Measurements from ENCODE around the gene IPCEF1. TPM values are rescaled to one million over a fixed set of nuclear protein-coding genes. Genes with fewer than 3 reads are reported as not detected.

The IPCEF1 gene
- total and polyA plus RNA-seq, 2 donors (not counting 1 experiment from before 2014, with no cell fraction given) = 0.03 to 0.33 TPM

GRCh38 chr6:154166140-154166539 lies 190.5 kb downstream of the IPCEF1 start:
- Histone ChIP-seq H2AFZ (ENCODE audit: low read length) (no peak overlapping the region), H3K4me1 (ENCODE audit: control insufficient read depth, extremely low read depth, insufficient read depth, low read length) (peaks cover 2% of the 10 kb centered on the region), H3K9ac (ENCODE audit: insufficient read depth, low read length) (no peak overlapping the region), H3K27me3 (ENCODE audit: control insufficient read depth, insufficient read depth, low read length) (no peaks in the 10 kb centered on the region), H3K36me3 (ENCODE audit: control insufficient read depth, insufficient read depth, low read length) (no peaks in the 10 kb centered on the region), H3K4me2 (ENCODE audit: extremely low read depth, insufficient read depth, low read length) (no peak overlapping the region), H3K27ac (ENCODE audit: insufficient read depth, low read length) (no peak overlapping the region), H3K9me3 (ENCODE audit: control insufficient read depth, insufficient read depth, low read depth, low read length) (no peaks in the 10 kb centered on the region), H3K4me3 (replicated peaks in 1 of 4; ENCODE audit: control extremely low read depth in 1 of 4, insufficient read depth in 1 of 4, low read depth in 3 of 4, low read length in 4 of 4) (no peak overlapping the region), H4K20me1 (ENCODE audit: control insufficient read depth, extremely low read depth, insufficient read depth, low read length) (no peaks in the 10 kb centered on the region), H3K79me2 (ENCODE audit: control insufficient read depth, insufficient read depth, low read length) (no peaks in the 10 kb centered on the region)
- no peak for TF ChIP-seq CTCF (conservative IDR thresholded peaks at IDR 0.05 in 1 of 2, IDR thresholded peaks at IDR 0.05 in 1 of 2; ENCODE audit: low read depth in 1 of 2, low read length in 2 of 2)
- TF ChIP-seq EZH2 (IDR thresholded peaks at IDR 0.05; ENCODE audit: low read length, missing control alignments) = no peak
- no peak for DNase-seq (ENCODE audit: low read depth in 2 of 2)

GRCh38 chr6:154165478-154165877 lies 191.1 kb downstream of the IPCEF1 start:
- Histone ChIP-seq H3K4me3 (replicated peaks in 1 of 4; ENCODE audit: control extremely low read depth in 1 of 4, insufficient read depth in 1 of 4, low read depth in 3 of 4, low read length in 4 of 4) (no peak overlapping the region), H3K79me2 (ENCODE audit: control insufficient read depth, insufficient read depth, low read length) (no peaks in the 10 kb centered on the region), H3K4me2 (ENCODE audit: extremely low read depth, insufficient read depth, low read length) (no peak overlapping the region), H3K9me3 (ENCODE audit: control insufficient read depth, insufficient read depth, low read depth, low read length) (no peaks in the 10 kb centered on the region), H3K4me1 (ENCODE audit: control insufficient read depth, extremely low read depth, insufficient read depth, low read length) (peaks cover 2% of the 10 kb centered on the region), H3K27me3 (ENCODE audit: control insufficient read depth, insufficient read depth, low read length) (no peaks in the 10 kb centered on the region), H3K36me3 (ENCODE audit: control insufficient read depth, insufficient read depth, low read length) (no peaks in the 10 kb centered on the region), H3K9ac (ENCODE audit: insufficient read depth, low read length) (no peak overlapping the region), H3K27ac (ENCODE audit: insufficient read depth, low read length) (no peak overlapping the region), H4K20me1 (ENCODE audit: control insufficient read depth, extremely low read depth, insufficient read depth, low read length) (no peaks in the 10 kb centered on the region), H2AFZ (ENCODE audit: low read length) (no peak overlapping the region)
- peak in 1 of 2 donors; percentile 21 for DNase-seq (ENCODE audit: low read depth in 2 of 2)
- TF ChIP-seq EZH2 (IDR thresholded peaks at IDR 0.05; ENCODE audit: low read length, missing control alignments) (no peak), CTCF (conservative IDR thresholded peaks at IDR 0.05 in 1 of 2, IDR thresholded peaks at IDR 0.05 in 1 of 2; ENCODE audit: low read depth in 1 of 2, low read length in 2 of 2) (no peak)

GRCh38 chr6:154164397-154164796 lies 192.2 kb downstream of the IPCEF1 start:
- H3K9me3 ChIP-seq (ENCODE audit: control insufficient read depth, insufficient read depth, low read depth, low read length) = no peaks in the 10 kb centered on the region
- peak overlapping the region; percentile 64 for H3K4me2 ChIP-seq (ENCODE audit: extremely low read depth, insufficient read depth, low read length)
- no peak overlapping the region for H2AFZ ChIP-seq (ENCODE audit: low read length)
- no peaks in the 10 kb centered on the region for H3K79me2 ChIP-seq (ENCODE audit: control insufficient read depth, insufficient read depth, low read length)
- H3K27me3 ChIP-seq (ENCODE audit: control insufficient read depth, insufficient read depth, low read length) = no peaks in the 10 kb centered on the region
- H3K36me3 ChIP-seq (ENCODE audit: control insufficient read depth, insufficient read depth, low read length) = no peaks in the 10 kb centered on the region
- no peak overlapping the region for H3K9ac ChIP-seq (ENCODE audit: insufficient read depth, low read length)
- H3K27ac ChIP-seq (ENCODE audit: insufficient read depth, low read length) = peak overlapping the region; percentile 14
- no peaks in the 10 kb centered on the region for H4K20me1 ChIP-seq (ENCODE audit: control insufficient read depth, extremely low read depth, insufficient read depth, low read length)
- TF ChIP-seq EZH2 (IDR thresholded peaks at IDR 0.05; ENCODE audit: low read length, missing control alignments) = no peak
- no peak for TF ChIP-seq CTCF (conservative IDR thresholded peaks at IDR 0.05 in 1 of 2, IDR thresholded peaks at IDR 0.05 in 1 of 2; ENCODE audit: low read depth in 1 of 2, low read length in 2 of 2)
- peak overlapping the region in 2 of 4 experiments; percentile 1 to 6 for H3K4me3 ChIP-seq (replicated peaks in 1 of 4; ENCODE audit: control extremely low read depth in 1 of 4, insufficient read depth in 1 of 4, low read depth in 3 of 4, low read length in 4 of 4)
- DNase-seq (ENCODE audit: low read depth in 2 of 2) = peak; percentile 88 to 98
- H3K4me1 ChIP-seq (ENCODE audit: control insufficient read depth, extremely low read depth, insufficient read depth, low read length) = peaks cover 2% of the 10 kb centered on the region

Data from fibroblast of lung (primary cell).